MCF 10A (cell line): Measurements from ENCODE around the gene TRPM3. TPM values are rescaled to one million over a fixed set of nuclear protein-coding genes. Genes with fewer than 3 reads are reported as not detected.
"Not testable (repeated sequence)": the region's sequence is repeated elsewhere in the genome, so short reads cannot be mapped to it uniquely, and the experiment has no call there.

Experiments
- BruUV-seq: library from RNA; stranded (reverse); fragments of 400-500 nt; replicated peaks from 2 replicates; lab custom pipeline; 2021; lab: Mats Ljungman, UMichigan
- CTCF ChIA-PET: fragments of 300-600 bp; sonication (Branson Sonifier 250); formaldehyde crosslinking; extraction: SDS; loops from one replicate; lab custom pipeline; 2021; ENCODE audit warnings: antibody characterized with exemption, inconsistent platforms; lab: Yijun Ruan, JAX
- POLR2A ChIA-PET: fragments of 300-600, 350-650 bp; sonication (Branson Sonifier 250); formaldehyde crosslinking; extraction: SDS; loops from one replicate; lab custom pipeline; 2020; ENCODE audit warnings: antibody characterized with exemption, inconsistent platforms; lab: Yijun Ruan, JAX
- DNase-seq: peaks from one replicate; pipeline ENCODE4 v3.0.0-alpha.2; 2018; ENCODE audit not compliant: unreplicated experiment
- H3K27ac Mint-ChIP-seq: one replicate; pipeline ENCODE4 v1.8.0; 2022; ENCODE audit warnings: mild to moderate bottlenecking, low read depth, mixed read lengths; ENCODE audit not compliant: unreplicated experiment
- H3K27me3 Mint-ChIP-seq: one replicate; pipeline ENCODE4 v1.8.0; 2022; ENCODE audit warnings: mixed read lengths; ENCODE audit not compliant: insufficient read depth, unreplicated experiment
- H3K36me3 Mint-ChIP-seq: one replicate; pipeline ENCODE4 v1.8.0; 2022; ENCODE audit warnings: mild to moderate bottlenecking, moderate library complexity, mixed read lengths; ENCODE audit not compliant: insufficient read depth, unreplicated experiment
- H3K4me1 Mint-ChIP-seq: one replicate; pipeline ENCODE4 v1.8.0; 2022; ENCODE audit warnings: mixed read lengths; ENCODE audit not compliant: insufficient read depth, unreplicated experiment
- H3K4me3 Mint-ChIP-seq: one replicate; pipeline ENCODE4 v1.8.0; 2022; ENCODE audit warnings: mild to moderate bottlenecking, moderate library complexity, mixed read lengths; ENCODE audit not compliant: unreplicated experiment
- H3K9me3 Mint-ChIP-seq: one replicate; pipeline ENCODE4 v1.8.0; 2022; ENCODE audit warnings: mixed read lengths; ENCODE audit not compliant: unreplicated experiment
- CTCF ChIP-seq: fragments of 200-600 bp; IDR thresholded peaks from one replicate; pipeline ENCODE4 v1.8.0; 2022; ENCODE audit warnings: antibody characterized with exemption, mild to moderate bottlenecking; ENCODE audit not compliant: unreplicated experiment
- intact Hi-C: fragments of 100-400 bp; cut with micrococcal nuclease; formaldehyde crosslinking; loops from 2 replicates; pipeline ENCODE4 v1.14.1; 2022
- total RNA-seq: library from RNA; stranded (reverse); gene quantifications from 2 replicates; pipeline ENCODE4 v1.2.3, GENCODE V29; 2022

Gene TRPM3
- total RNA-seq, 1 experiment from 2014 or later: 0.44 TPM

GRCh38 chr9:70630971-70631370, 490.4 kb downstream of the TRPM3 start:
- no peaks in the 10 kb centered on the region for H3K4me1 Mint-ChIP-seq
- CTCF ChIA-PET: interaction anchor here (0.6 to 2.4 kb wide), 5 partner anchors 9 to 618 kb away, joined by 3 to 13 read pairs (median 3); no protein-coding TSS in a partner anchor
- no peak overlapping the region for H3K27ac Mint-ChIP-seq
- H3K4me3 Mint-ChIP-seq: no peak overlapping the region
- H3K27me3 Mint-ChIP-seq: no peaks in the 10 kb centered on the region
- intact Hi-C loops: loop anchor here (5.0 kb wide), 1 partner anchor 291 kb away; no protein-coding TSS in a partner anchor
- no peaks in the 10 kb centered on the region for H3K9me3 Mint-ChIP-seq
- POLR2A ChIA-PET: no interaction called here
- no peak for DNase-seq
- H3K36me3 Mint-ChIP-seq: no peaks in the 10 kb centered on the region
- no TSS peak for BruUV-seq
- no peak for TF ChIP-seq CTCF

- POLR2A ChIA-PET, H3K36me3 Mint-ChIP-seq, H3K4me1 Mint-ChIP-seq, BruUV-seq, H3K27me3 Mint-ChIP-seq, H3K4me3 Mint-ChIP-seq, H3K9me3 Mint-ChIP-seq, H3K27ac Mint-ChIP-seq, intact Hi-C loops: not testable (repeated sequence)
- peak; percentile 36 for TF ChIP-seq CTCF
- peak; percentile 34 for DNase-seq
- CTCF ChIA-PET: interaction anchor here (0.7 to 1.8 kb wide), 6 partner anchors 15 to 618 kb away, joined by 3 to 5 read pairs (median 3); no protein-coding TSS in a partner anchor
These were observed 492.2 kb downstream of the TRPM3 start for GRCh38 chr9:70629080-70629685.

GRCh38 chr9:70625078-70625477, 496.3 kb downstream of the TRPM3 start:
- ChIA-PET POLR2A (no interaction called here), CTCF (interaction anchor here (0.6 kb wide), 1 partner anchor 13 kb away, joined by 4 read pairs; no protein-coding TSS in a partner anchor)
- DNase-seq: no peak
- H3K27ac Mint-ChIP-seq: no peak overlapping the region
- no peaks in the 10 kb centered on the region for H3K27me3 Mint-ChIP-seq
- H3K36me3 Mint-ChIP-seq: no peaks in the 10 kb centered on the region
- no peaks in the 10 kb centered on the region for H3K9me3 Mint-ChIP-seq
- no peak overlapping the region for H3K4me3 Mint-ChIP-seq
- no peaks in the 10 kb centered on the region for H3K4me1 Mint-ChIP-seq
- no peak for TF ChIP-seq CTCF
- intact Hi-C loops: no loop called here
- BruUV-seq: no TSS peak

GRCh38 chr9:70618784-70619183, 502.6 kb downstream of the TRPM3 start:
- Mint-ChIP-seq H3K36me3 (no peaks in the 10 kb centered on the region), H3K27me3 (no peaks in the 10 kb centered on the region), H3K4me1 (no peaks in the 10 kb centered on the region), H3K27ac (no peak overlapping the region), H3K9me3 (no peaks in the 10 kb centered on the region), H3K4me3 (no peak overlapping the region)
- DNase-seq: no peak
- BruUV-seq: no TSS peak
- CTCF ChIA-PET: interaction anchor here (0.6 kb wide), 1 partner anchor 506 kb away, joined by 3 read pairs; no protein-coding TSS in a partner anchor
- no peak for TF ChIP-seq CTCF
- POLR2A ChIA-PET: interaction anchor here (0.6 kb wide), 1 partner anchor 1268 kb away, joined by 3 read pairs; no protein-coding TSS in a partner anchor
- intact Hi-C loops: no loop called here
